Adrenal gland (tissue), 12 donors: ENCODE data around the gene TMEM156. TPM values are rescaled to one million over a fixed set of nuclear protein-coding genes. Genes with fewer than 3 reads are reported as not detected.

Experiments
- DNase-seq, 7 donors: peaks; one replicate each; pipeline ENCODE4 v3.0.0-alpha.2; 2019 to 2020
- H3K27ac ChIP-seq, 5 donors: fragments of 200-600 bp; sonication (generic) in 4 of 5; 1 replicate in 3 of 5; 2 replicates in 2 of 5; pipeline versions ENCODE4 v1.5.1 to v1.8.0; 2016 to 2020; ENCODE audit warnings: mild to moderate bottlenecking in 1 of 5
- H3K27me3 ChIP-seq: fragments of 200-600 bp; 2 replicates; pipeline ENCODE4 v1.8.0; 2021
- H3K36me3 ChIP-seq, 2 donors: fragments of 200-600 bp; replicated peaks in 1 of 2; 1 replicate in 1 of 2; 2 replicates in 1 of 2; pipeline versions ENCODE4 v1.5.1 to v1.8.0; 2018 to 2022
- H3K4me1 ChIP-seq, 2 donors: fragments of 200-600 bp; replicated peaks in 1 of 2; 1 replicate in 1 of 2; 2 replicates in 1 of 2; pipeline versions ENCODE4 v1.5.1 to v1.8.0; 2018 to 2021
- H3K4me3 ChIP-seq, 4 donors: fragments of 200-600 bp; sonication (generic) in 3 of 4; one replicate each; pipeline ENCODE4 v1.5.1; 2016 to 2018
- H3K9me3 ChIP-seq, 3 donors: fragments of 200-600 bp; sonication (generic) in 1 of 3; replicated peaks in 1 of 3; 1 replicate in 2 of 3; 2 replicates in 1 of 3; pipeline versions ENCODE4 v1.5.1 to v1.8.0; 2016 to 2021
- POLR2A ChIP-seq, 2 donors: fragments of 450-650 bp; IDR thresholded peaks; one replicate each; pipeline ENCODE4 v1.6.1; 2017; ENCODE audit warnings: antibody characterized with exemption in 2 of 2, mild to moderate bottlenecking in 2 of 2, moderate library complexity in 1 of 2
- whole genome bisulfite sequencing, 4 donors: extraction: QIAGEN DNeasy Blood & Tissue Kit in 2 of 4; methylation state at CpG; one replicate each; pipeline versions ENCODE4 v1.1.5 to v1.1.7; 2013 to 2017; 5-methylcytosine and 5-hydroxymethylcytosine counted together
- intact Hi-C, 2 donors: fragments of 100-400 bp; cut with DNase I; formaldehyde crosslinking; loops; one replicate each; pipeline versions ENCODE4 v1.14.1 to v1.15.0; 2022 to 2023
- polyA plus RNA-seq, 3 donors: library from polyadenylated mRNA; stranded (reverse); fragments of 200-250 nt in 2 of 3; fragments of 350-450 nt in 1 of 3; fragmentation: Illumina TruSeq in 1 of 3; extraction: RNeasy Lipid Tissue Mini Kit (QIAGEN cat#74804) in 1 of 3; gene quantifications; one replicate each; pipeline ENCODE4 v1.2.3, GENCODE V29; 2013 to 2014
- total RNA-seq, 9 donors: library from RNA; depleted of rRNA in 4 of 9; stranded (reverse); fragments of >200 nt in 4 of 9; fragments of 120-200 nt in 1 of 9; fragmentation: NEBNext Ultra II Directional in 1 of 9; extraction: Animal tissue kit (Norgen Biotek cat#: 25700) in 1 of 9; gene quantifications; one replicate each; pipeline versions ENCODE4 v1.1.0 to v1.2.4, GENCODE V29; 2013 to 2023
- TF ChIP-seq, protein P1 (sequence below), 6 experiments: fragments of 450-650 bp in 4 of 6; fragments of 200-600 bp in 2 of 6; sonication (generic) in 1 of 6; IDR thresholded peaks; 1 replicate in 5 of 6; 2 replicates in 1 of 6; pipeline versions ENCODE4 v1.5.1 to v1.8.0; 2016 to 2021; ENCODE audit warnings: antibody characterized with exemption in 6 of 6, mild to moderate bottlenecking in 2 of 6, moderate library complexity in 1 of 6
- donor health status: healthy with polysubstance abuse.
- donor health status: Bipolar disorder and iron deficiency.
- donor health status: DM: yes; HTN: yes; CAD: no.
- donor health status: DM: no; HTN: no; CAD: no.
- donor health status: DM: no; HTN: no; CAD: no.
- donor health status: DM: yes; HTN: yes; CAD: no.

The TMEM156 gene
- total and polyA plus RNA-seq, 12 donors: 0.29 to 4.1 (median 0.88) TPM; not detected in 2

DNA sequence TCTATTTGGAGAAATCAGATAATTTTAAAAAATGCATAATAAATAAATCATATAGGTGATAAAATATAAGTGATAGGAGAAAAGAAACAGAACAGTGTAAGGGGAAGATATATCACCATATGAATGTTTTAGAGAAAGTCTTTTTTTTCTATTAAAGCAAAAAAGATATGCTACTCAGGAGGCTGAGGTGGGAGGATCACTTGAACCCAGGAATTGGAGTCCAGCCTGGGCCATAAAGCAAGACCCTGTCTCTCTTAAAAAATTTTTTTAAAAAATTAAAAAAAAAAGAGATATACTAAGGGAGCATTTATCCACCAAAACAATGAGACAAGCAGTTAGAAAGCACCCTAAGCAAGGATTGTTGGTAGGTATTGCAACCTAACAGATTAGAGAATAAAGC is 6.1 kb downstream of the TMEM156 start:
- H3K4me3 ChIP-seq: no peak overlapping the region
- TF ChIP-seq, protein P1, sequence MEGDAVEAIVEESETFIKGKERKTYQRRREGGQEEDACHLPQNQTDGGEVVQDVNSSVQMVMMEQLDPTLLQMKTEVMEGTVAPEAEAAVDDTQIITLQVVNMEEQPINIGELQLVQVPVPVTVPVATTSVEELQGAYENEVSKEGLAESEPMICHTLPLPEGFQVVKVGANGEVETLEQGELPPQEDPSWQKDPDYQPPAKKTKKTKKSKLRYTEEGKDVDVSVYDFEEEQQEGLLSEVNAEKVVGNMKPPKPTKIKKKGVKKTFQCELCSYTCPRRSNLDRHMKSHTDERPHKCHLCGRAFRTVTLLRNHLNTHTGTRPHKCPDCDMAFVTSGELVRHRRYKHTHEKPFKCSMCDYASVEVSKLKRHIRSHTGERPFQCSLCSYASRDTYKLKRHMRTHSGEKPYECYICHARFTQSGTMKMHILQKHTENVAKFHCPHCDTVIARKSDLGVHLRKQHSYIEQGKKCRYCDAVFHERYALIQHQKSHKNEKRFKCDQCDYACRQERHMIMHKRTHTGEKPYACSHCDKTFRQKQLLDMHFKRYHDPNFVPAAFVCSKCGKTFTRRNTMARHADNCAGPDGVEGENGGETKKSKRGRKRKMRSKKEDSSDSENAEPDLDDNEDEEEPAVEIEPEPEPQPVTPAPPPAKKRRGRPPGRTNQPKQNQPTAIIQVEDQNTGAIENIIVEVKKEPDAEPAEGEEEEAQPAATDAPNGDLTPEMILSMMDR (IDR thresholded peaks at IDR 0.05): no peak
- TF ChIP-seq POLR2A (IDR thresholded peaks at IDR 0.05): no peak
- H3K27ac ChIP-seq: no peak overlapping the region
- no peak for DNase-seq
- peaks cover 0 to 4% of the 10 kb centered on the region in 2 donors for H3K4me1 ChIP-seq
- no peaks in the 10 kb centered on the region for H3K27me3 ChIP-seq
- H3K9me3 ChIP-seq: no peaks in the 10 kb centered on the region
- no peaks in the 10 kb centered on the region for H3K36me3 ChIP-seq
- intact Hi-C loops: no loop called here

- Histone ChIP-seq H3K9me3 (no peaks in the 10 kb centered on the region), H3K4me1 (peaks cover 0 to 4% of the 10 kb centered on the region in 2 donors), H3K4me3 (no peak overlapping the region), H3K27ac (no peak overlapping the region), H3K27me3 (no peaks in the 10 kb centered on the region), H3K36me3 (no peaks in the 10 kb centered on the region)
- DNase-seq: no peak
- 49 to 65% (median 55%) methylated on average over 4 of the region's 4 CpGs for WGBS, 4 donors
- intact Hi-C loops: no loop called here
- no peak for TF ChIP-seq POLR2A (IDR thresholded peaks at IDR 0.05)
- TF ChIP-seq, protein P1 (IDR thresholded peaks at IDR 0.05): no peak
These were observed 6.6 kb downstream of the TMEM156 start for GRCh38 chr4:39025552-39026085.

GRCh38 chr4:39024311-39024865 is 7.8 kb downstream of the TMEM156 start:
- TF ChIP-seq, protein P1 (IDR thresholded peaks at IDR 0.05): no peak
- TF ChIP-seq POLR2A (IDR thresholded peaks at IDR 0.05): no peak
- intact Hi-C loops: no loop called here
- 89 to 97% (median 93%) methylated on average over 3 of the region's 3 CpGs for WGBS, 4 donors

DNA sequence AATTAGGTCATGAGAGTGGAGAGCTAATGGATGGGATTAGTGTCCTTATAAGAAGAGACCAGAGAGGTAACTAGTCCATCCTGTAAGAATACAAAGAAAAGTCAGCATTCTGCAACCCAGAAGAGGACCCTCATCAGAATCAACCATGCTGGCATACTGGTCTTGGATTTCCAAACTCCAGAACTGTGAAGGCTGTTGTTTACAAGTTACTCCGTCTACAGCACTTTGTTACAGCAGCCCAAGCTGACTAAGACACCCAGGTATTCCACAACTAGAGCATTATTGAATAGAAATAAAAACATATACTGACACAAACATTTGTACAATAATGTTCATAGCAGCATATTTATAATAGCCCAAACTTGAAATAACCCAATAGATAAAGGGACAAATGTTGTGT is 9.2 kb downstream of the TMEM156 start:
- H3K9me3 ChIP-seq: no peaks in the 10 kb centered on the region
- no peak overlapping the region for H3K27ac ChIP-seq
- WGBS, 4 donors: 82 to 94% (median 91%) methylated on average over 1 of the region's 1 CpG
- intact Hi-C loops: no loop called here
- no peak for TF ChIP-seq POLR2A (IDR thresholded peaks at IDR 0.05)
- TF ChIP-seq, protein P1 (IDR thresholded peaks at IDR 0.05): no peak
- no peaks in the 10 kb centered on the region for H3K27me3 ChIP-seq
- no peaks in the 10 kb centered on the region for H3K36me3 ChIP-seq
- H3K4me3 ChIP-seq: no peak overlapping the region
- DNase-seq: no peak
- H3K4me1 ChIP-seq: peaks cover 0 to 4% of the 10 kb centered on the region in 2 donors

More at GRCh38 chr4:39024311-39024865, 7.8 kb downstream of the TMEM156 start:
- Histone ChIP-seq H3K9me3 (no peaks in the 10 kb centered on the region), H3K4me1 (peaks cover 0 to 4% of the 10 kb centered on the region in 2 donors), H3K36me3 (no peaks in the 10 kb centered on the region), H3K27me3 (no peaks in the 10 kb centered on the region), H3K4me3 (no peak overlapping the region), H3K27ac (no peak overlapping the region)
- DNase-seq: no peak
